Measurements from ENCODE around the gene ADRB1. TPM values are rescaled to one million over a fixed set of nuclear protein-coding genes. Genes with fewer than 3 reads are reported as not detected.

Gene ADRB1
- polyA plus RNA-seq, 1 of the 3 experiments (the other 2 are of a cell fraction): not detected

DNA sequence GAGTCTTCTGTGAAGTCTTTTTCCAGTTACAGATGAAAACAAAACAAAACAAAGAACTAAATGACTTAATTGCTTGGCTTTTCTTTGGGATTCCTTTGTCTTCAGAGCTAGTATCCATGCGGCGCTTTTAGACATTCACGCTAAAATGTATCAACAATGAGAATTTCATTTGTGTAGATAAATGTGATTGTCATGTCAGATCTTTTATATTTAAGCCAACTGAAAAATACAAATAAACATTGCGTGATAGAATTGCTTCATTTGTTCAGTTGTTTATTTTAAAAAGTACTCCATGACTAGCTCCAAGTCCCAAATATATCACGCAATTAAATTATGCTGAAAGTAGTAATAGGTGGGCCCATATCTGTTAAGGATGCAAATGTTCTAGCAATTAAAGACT lies 7.9 kb upstream of the ADRB1 start (continued):
- no peak for TF ChIP-seq RFX5 (IDR thresholded peaks at IDR 0.05; ENCODE audit: low read length)
- no peak for TF ChIP-seq ELF1 (IDR thresholded peaks at IDR 0.05)

DNA sequence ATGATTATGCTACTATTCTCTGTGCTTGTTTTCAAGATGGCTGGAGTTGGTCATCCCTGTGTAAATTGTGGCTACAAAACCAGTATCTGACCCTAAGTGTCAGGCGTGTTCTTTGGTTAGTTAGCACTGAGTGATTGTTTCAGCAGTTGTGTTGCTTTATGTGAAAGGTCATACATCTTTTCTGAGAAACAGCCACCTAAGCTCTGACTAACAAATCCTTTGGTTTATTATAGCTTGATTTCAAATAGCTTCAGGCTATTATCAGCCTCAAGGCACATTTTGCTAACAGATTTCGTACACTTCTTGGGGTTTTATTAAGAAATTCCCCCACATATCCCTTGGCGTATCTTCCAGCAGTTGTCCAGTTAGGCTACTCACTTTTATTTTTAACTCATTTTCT lies 4.8 kb upstream of the ADRB1 start:
- CTCF ChIA-PET: interaction anchor here (1.2 kb wide), 1 partner anchor 64 kb away, joined by 3 read pairs; no protein-coding TSS in a partner anchor

DNA sequence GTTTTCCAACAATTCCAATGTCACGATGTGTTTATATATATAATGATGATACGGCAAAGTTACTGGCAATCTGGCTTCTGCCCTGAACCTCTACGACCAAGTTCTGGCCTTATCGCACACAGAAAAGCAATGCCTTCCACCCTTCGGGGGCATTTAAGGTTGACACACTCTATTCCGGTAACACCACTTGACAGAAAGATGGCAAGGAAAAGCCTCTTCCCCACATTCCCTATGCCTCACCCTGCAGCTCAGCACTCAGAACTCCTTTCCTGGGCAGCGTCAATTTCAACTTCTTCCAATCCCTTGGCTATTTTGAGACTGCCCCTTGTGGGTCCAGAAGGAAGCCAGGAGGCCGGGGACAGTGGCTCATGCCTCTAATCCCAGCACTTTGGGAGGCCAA lies 2.5 kb upstream of the ADRB1 start:
- Histone ChIP-seq H2AFZ (ENCODE audit: low read depth) (no peak overlapping the region), H3F3A (replicated peaks; ENCODE audit: insufficient read depth) (no peaks in the 10 kb centered on the region), H3K4me2 (no peak overlapping the region), H3K27ac (ENCODE audit: low read depth in 2 of 2, low read length in 1 of 2) (no peak overlapping the region), H3K9me3 (no peaks in the 10 kb centered on the region), H3K9ac (no peak overlapping the region), H3K9me2 (no peaks in the 10 kb centered on the region), H3K79me2 (ENCODE audit: insufficient read depth) (no peaks in the 10 kb centered on the region), H3K27me3 (ENCODE audit: insufficient read depth) (peaks cover 34% of the 10 kb centered on the region), H3K36me3 (replicated peaks in 1 of 2; ENCODE audit: control insufficient read depth in 1 of 2, insufficient read depth in 2 of 2, low read length in 1 of 2) (no peaks in the 10 kb centered on the region), H3K4me3 (ENCODE audit: low read depth in 2 of 2, low read length in 1 of 2) (no peak overlapping the region), H4K20me1 (ENCODE audit: insufficient read depth) (no peaks in the 10 kb centered on the region), H3K4me1 (ENCODE audit: control insufficient read depth in 1 of 2, insufficient read depth in 2 of 2, low read depth in 1 of 2, low read length in 1 of 2) (peaks cover 0 to 6% of the 10 kb centered on the region in 2 experiments; a peak in 1 of 4 replicates)
- ChIA-PET CTCF (no interaction called here), POLR2A (no interaction called here)
- WGBS (ENCODE audit: low lambda C conversion rate): 68% methylated on average over 8 of the region's 8 CpGs
- no peak for DNase-seq
- TF ChIP-seq SIN3A (IDR thresholded peaks at IDR 0.05; ENCODE audit: borderline replicate concordance, low read depth, low read length) (no peak), NFIC (IDR thresholded peaks at IDR 0.05; ENCODE audit: borderline replicate concordance) (no peak), TEAD4 (IDR thresholded peaks at IDR 0.05; ENCODE audit: borderline replicate concordance, insufficient read depth) (no peak), CHD2 (IDR thresholded peaks at IDR 0.05; ENCODE audit: low read length, partially characterized antibody) (no peak), SMC3 (IDR thresholded peaks at IDR 0.05; ENCODE audit: low read depth, low read length) (no peak), EZH2phosphoT487 (IDR thresholded peaks at IDR 0.05; ENCODE audit: borderline replicate concordance, low read depth) (no peak), RCOR1 (IDR thresholded peaks at IDR 0.05; ENCODE audit: low read length) (no peak), RFX5 (IDR thresholded peaks at IDR 0.05; ENCODE audit: low read length) (no peak), FOXJ3 (CRISPR knock-in tag; IDR thresholded peaks at IDR 0.05) (no peak), JUND (IDR thresholded peaks at IDR 0.05) (no peak)
- TF ChIP-seq, protein P1, sequence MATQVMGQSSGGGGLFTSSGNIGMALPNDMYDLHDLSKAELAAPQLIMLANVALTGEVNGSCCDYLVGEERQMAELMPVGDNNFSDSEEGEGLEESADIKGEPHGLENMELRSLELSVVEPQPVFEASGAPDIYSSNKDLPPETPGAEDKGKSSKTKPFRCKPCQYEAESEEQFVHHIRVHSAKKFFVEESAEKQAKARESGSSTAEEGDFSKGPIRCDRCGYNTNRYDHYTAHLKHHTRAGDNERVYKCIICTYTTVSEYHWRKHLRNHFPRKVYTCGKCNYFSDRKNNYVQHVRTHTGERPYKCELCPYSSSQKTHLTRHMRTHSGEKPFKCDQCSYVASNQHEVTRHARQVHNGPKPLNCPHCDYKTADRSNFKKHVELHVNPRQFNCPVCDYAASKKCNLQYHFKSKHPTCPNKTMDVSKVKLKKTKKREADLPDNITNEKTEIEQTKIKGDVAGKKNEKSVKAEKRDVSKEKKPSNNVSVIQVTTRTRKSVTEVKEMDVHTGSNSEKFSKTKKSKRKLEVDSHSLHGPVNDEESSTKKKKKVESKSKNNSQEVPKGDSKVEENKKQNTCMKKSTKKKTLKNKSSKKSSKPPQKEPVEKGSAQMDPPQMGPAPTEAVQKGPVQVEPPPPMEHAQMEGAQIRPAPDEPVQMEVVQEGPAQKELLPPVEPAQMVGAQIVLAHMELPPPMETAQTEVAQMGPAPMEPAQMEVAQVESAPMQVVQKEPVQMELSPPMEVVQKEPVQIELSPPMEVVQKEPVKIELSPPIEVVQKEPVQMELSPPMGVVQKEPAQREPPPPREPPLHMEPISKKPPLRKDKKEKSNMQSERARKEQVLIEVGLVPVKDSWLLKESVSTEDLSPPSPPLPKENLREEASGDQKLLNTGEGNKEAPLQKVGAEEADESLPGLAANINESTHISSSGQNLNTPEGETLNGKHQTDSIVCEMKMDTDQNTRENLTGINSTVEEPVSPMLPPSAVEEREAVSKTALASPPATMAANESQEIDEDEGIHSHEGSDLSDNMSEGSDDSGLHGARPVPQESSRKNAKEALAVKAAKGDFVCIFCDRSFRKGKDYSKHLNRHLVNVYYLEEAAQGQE (IDR thresholded peaks at IDR 0.05; ENCODE audit: low read depth, low read length): no peak
- TF ChIP-seq, protein P2, sequence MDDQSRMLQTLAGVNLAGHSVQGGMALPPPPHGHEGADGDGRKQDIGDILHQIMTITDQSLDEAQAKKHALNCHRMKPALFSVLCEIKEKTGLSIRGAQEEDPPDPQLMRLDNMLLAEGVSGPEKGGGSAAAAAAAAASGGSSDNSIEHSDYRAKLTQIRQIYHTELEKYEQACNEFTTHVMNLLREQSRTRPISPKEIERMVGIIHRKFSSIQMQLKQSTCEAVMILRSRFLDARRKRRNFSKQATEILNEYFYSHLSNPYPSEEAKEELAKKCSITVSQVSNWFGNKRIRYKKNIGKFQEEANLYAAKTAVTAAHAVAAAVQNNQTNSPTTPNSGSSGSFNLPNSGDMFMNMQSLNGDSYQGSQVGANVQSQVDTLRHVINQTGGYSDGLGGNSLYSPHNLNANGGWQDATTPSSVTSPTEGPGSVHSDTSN (IDR thresholded peaks at IDR 0.05): no peak

More for the DNA sequence above, 4.8 kb upstream of the ADRB1 start:
- peaks cover 15% of the 10 kb centered on the region for H3K27me3 ChIP-seq (ENCODE audit: insufficient read depth)
- H3K9me2 ChIP-seq: no peaks in the 10 kb centered on the region
- H3K79me2 ChIP-seq (ENCODE audit: insufficient read depth): no peaks in the 10 kb centered on the region
- no peak overlapping the region for H2AFZ ChIP-seq (ENCODE audit: low read depth)
- H3F3A ChIP-seq (replicated peaks; ENCODE audit: insufficient read depth): no peaks in the 10 kb centered on the region
- no peaks in the 10 kb centered on the region for H3K9me3 ChIP-seq
- no peak overlapping the region for H3K4me2 ChIP-seq
- WGBS (ENCODE audit: low lambda C conversion rate): 41% methylated on average over 3 of the region's 3 CpGs
- no peaks in the 10 kb centered on the region for H4K20me1 ChIP-seq (ENCODE audit: insufficient read depth)
- no peak overlapping the region for H3K9ac ChIP-seq
- H3K27ac ChIP-seq (ENCODE audit: low read depth in 2 of 2, low read length in 1 of 2): no peak overlapping the region
- POLR2A ChIA-PET: no interaction called here
- H3K4me1 ChIP-seq (ENCODE audit: control insufficient read depth in 1 of 2, insufficient read depth in 2 of 2, low read depth in 1 of 2, low read length in 1 of 2): no peaks in the 10 kb centered on the region; a peak in 1 of 4 replicates
- TF ChIP-seq TCF12 (IDR thresholded peaks at IDR 0.05) (no peak), YY1 (IDR thresholded peaks at IDR 0.05; ENCODE audit: low read depth) (no peak), FOXJ3 (CRISPR knock-in tag; IDR thresholded peaks at IDR 0.05) (no peak), FOXM1 (IDR thresholded peaks at IDR 0.05; ENCODE audit: low read depth) (no peak)
- H3K36me3 ChIP-seq (replicated peaks in 1 of 2; ENCODE audit: control insufficient read depth in 1 of 2, insufficient read depth in 2 of 2, low read length in 1 of 2): no peaks in the 10 kb centered on the region
- DNase-seq: no peak
- H3K4me3 ChIP-seq (ENCODE audit: low read depth in 2 of 2, low read length in 1 of 2): no peak overlapping the region

All from SK-N-SH (cell line).